IMR-90 (cell line): ENCODE results near the gene CEP78. TPM values are rescaled to one million over a fixed set of nuclear protein-coding genes. Genes with fewer than 3 reads are reported as not detected.

Experiments used
- ATAC-seq: fragments of 200-7000 bp; cut with Tn5 transposase; 2 replicates; pipeline ENCODE4 v1.9.1; 2020; ENCODE audit warnings: low read depth, mild to moderate bottlenecking, moderate library complexity
- BruUV-seq: library from RNA; stranded (reverse); fragments of 400-500 nt; replicated peaks from 2 replicates; lab custom pipeline; 2021; lab: Mats Ljungman, UMichigan
- CTCF ChIA-PET: fragments of 300-600 bp; formaldehyde crosslinking; extraction: SDS; loops from one replicate; lab custom pipeline; 2021; ENCODE audit warnings: antibody characterized with exemption; lab: Yijun Ruan, JAX
- POLR2A ChIA-PET: fragments of 300-600 bp; sonication (Branson Sonifier 250); formaldehyde crosslinking; loops from one replicate; lab custom pipeline; 2022; ENCODE audit warnings: antibody characterized with exemption; ENCODE audit not compliant: unreplicated experiment; lab: Charles Lee
- DNase-seq: peaks from one replicate; pipeline ENCODE4 v3.0.0; 2013
- H2AFZ ChIP-seq: replicated peaks from 2 replicates; pipeline ENCODE3; 2013; ENCODE audit warnings: low read length, mild to moderate bottlenecking; ENCODE audit not compliant: poor library complexity
- H2AK5ac ChIP-seq: 2 replicates; pipeline ENCODE4 v1.6.1; 2013; ENCODE audit warnings: low read depth, low read length, inconsistent platforms
- H2AK9ac ChIP-seq: replicated peaks from 2 replicates; pipeline ENCODE3; 2013; ENCODE audit warnings: mild to moderate bottlenecking, low read depth, low read length, moderate library complexity; ENCODE audit not compliant: poor library complexity
- H2BK120ac ChIP-seq: 2 replicates; pipeline ENCODE4 v1.6.1; 2013; ENCODE audit warnings: low read depth, low read length, inconsistent platforms
- H2BK15ac ChIP-seq: 3 replicates; pipeline ENCODE4 v1.6.1; 2013; ENCODE audit warnings: low read depth, low read length, inconsistent platforms
- H2BK20ac ChIP-seq: 2 replicates; pipeline ENCODE4 v1.6.1; 2013; ENCODE audit warnings: low read depth, mild to moderate bottlenecking, inconsistent platforms, low read length, moderate library complexity
- H2BK5ac ChIP-seq: 2 replicates; pipeline ENCODE4 v1.6.1; 2013; ENCODE audit warnings: mild to moderate bottlenecking, low read depth, low read length, inconsistent platforms; ENCODE audit not compliant: poor library complexity, severe bottlenecking
- H3K14ac ChIP-seq: replicated peaks from 2 replicates; pipeline ENCODE4 v1.6.1; 2013; ENCODE audit warnings: low read depth, low read length, inconsistent platforms
- H3K18ac ChIP-seq: 2 replicates; pipeline ENCODE4 v1.6.1; 2013; ENCODE audit warnings: low read depth, low read length, control low read depth
- H3K23ac ChIP-seq: 2 replicates; pipeline ENCODE4 v1.6.1; 2013; ENCODE audit warnings: low read depth, low read length, inconsistent platforms
- H3K27ac ChIP-seq: 2 replicates; pipeline ENCODE4 v1.5.1; 2013; ENCODE audit warnings: mild to moderate bottlenecking, control low read depth, low read length; ENCODE audit not compliant: insufficient read depth
- H3K27me3 ChIP-seq: 2 replicates; pipeline ENCODE4 v1.6.1; 2013; ENCODE audit warnings: low read length; ENCODE audit not compliant: control insufficient read depth, insufficient read depth
- H3K36me3 ChIP-seq: 2 replicates; pipeline ENCODE4 v1.6.1; 2013; ENCODE audit warnings: low read length, mixed read lengths; ENCODE audit not compliant: control insufficient read depth, insufficient read depth
- H3K4ac ChIP-seq: 2 replicates; pipeline ENCODE4 v1.6.1; 2013; ENCODE audit warnings: low read depth, low read length, inconsistent platforms
- H3K4me1 ChIP-seq: 2 replicates; pipeline ENCODE4 v1.6.1; 2013; ENCODE audit warnings: low read length, mixed read lengths; ENCODE audit not compliant: control insufficient read depth, insufficient read depth
- H3K4me2 ChIP-seq: 2 replicates; pipeline ENCODE4 v1.6.1; 2013; ENCODE audit warnings: low read depth, mild to moderate bottlenecking, control low read depth, low read length, moderate library complexity
- H3K4me3 ChIP-seq: 2 replicates; pipeline ENCODE4 v1.5.1; 2013; ENCODE audit warnings: low read depth, mild to moderate bottlenecking, control low read depth, low read length, moderate library complexity; ENCODE audit not compliant: insufficient read depth
- H3K56ac ChIP-seq: 2 replicates; pipeline ENCODE4 v1.6.1; 2013; ENCODE audit warnings: low read length, inconsistent platforms; ENCODE audit not compliant: insufficient read depth; ENCODE audit errors: extremely low read depth
- H3K79me1 ChIP-seq, 2 experiments: 2 replicates each; pipeline ENCODE4 v1.6.1; 2013; ENCODE audit warnings: low read length in 2 of 2, inconsistent platforms in 1 of 2, low read depth in 1 of 2
- H3K9ac ChIP-seq: 2 replicates; pipeline ENCODE4 v1.6.1; 2013; ENCODE audit warnings: low read depth, low read length, control low read depth
- H3K9me1 ChIP-seq: 2 replicates; pipeline ENCODE4 v1.6.1; 2013; ENCODE audit warnings: low read length, inconsistent platforms; ENCODE audit not compliant: insufficient read depth
- H3K9me3 ChIP-seq: 2 replicates; pipeline ENCODE4 v1.6.1; 2013; ENCODE audit warnings: low read length; ENCODE audit not compliant: control insufficient read depth, insufficient read depth
- H4K20me1 ChIP-seq: 2 replicates; pipeline ENCODE4 v1.6.1; 2013; ENCODE audit warnings: low read length, inconsistent platforms; ENCODE audit not compliant: insufficient read depth
- H4K5ac ChIP-seq: 2 replicates; pipeline ENCODE4 v1.6.1; 2013; ENCODE audit warnings: mild to moderate bottlenecking, low read depth, low read length, control low read depth
- H4K8ac ChIP-seq, 2 experiments: 2 replicates each; pipeline ENCODE4 v1.6.1; 2013; ENCODE audit warnings: low read depth in 2 of 2, low read length in 2 of 2, control low read depth in 1 of 2, inconsistent platforms in 1 of 2
- H4K91ac ChIP-seq: 2 replicates; pipeline ENCODE4 v1.6.1; 2013; ENCODE audit warnings: low read depth, low read length, inconsistent platforms; ENCODE audit not compliant: insufficient read depth
- BHLHE40 ChIP-seq: fragments of 150-350 bp; IDR thresholded peaks from 2 replicates; pipeline ENCODE4 v1.6.1; 2016; ENCODE audit warnings: mild to moderate bottlenecking, low read depth, low read length
- CEBPB ChIP-seq: IDR thresholded peaks from 2 replicates; pipeline ENCODE4 v1.6.1; 2012; ENCODE audit warnings: low read depth, low read length, improper control_type of control experiment
- CHD1 ChIP-seq: IDR thresholded peaks from 2 replicates; pipeline ENCODE4 v1.6.1; 2012; ENCODE audit warnings: low read depth, low read length, improper control_type of control experiment
- CTCF ChIP-seq: conservative IDR thresholded peaks from 2 replicates; pipeline ENCODE4 v1.5.1; 2012; ENCODE audit warnings: mild to moderate bottlenecking, low read depth, low read length, improper control_type of control experiment
- FOS ChIP-seq: fragments of 150-350 bp; IDR thresholded peaks from 2 replicates; pipeline ENCODE4 v1.6.1; 2016; ENCODE audit warnings: low read depth, low read length
- MAFK ChIP-seq: IDR thresholded peaks from 2 replicates; pipeline ENCODE4 v1.6.1; 2012; ENCODE audit warnings: low read depth, low read length, improper control_type of control experiment
- MAZ ChIP-seq: IDR thresholded peaks from 2 replicates; pipeline ENCODE4 v1.6.1; 2012; ENCODE audit warnings: low read depth, mild to moderate bottlenecking, low read length, improper control_type of control experiment, moderate library complexity, borderline replicate concordance
- MXI1 ChIP-seq: IDR thresholded peaks from 2 replicates; pipeline ENCODE4 v1.6.1; 2012; ENCODE audit warnings: low read depth, mild to moderate bottlenecking, low read length, moderate library complexity, borderline replicate concordance
- NFE2L2 ChIP-seq: fragments of 150-350 bp; IDR thresholded peaks from 2 replicates; pipeline ENCODE4 v1.6.1; 2016; ENCODE audit warnings: low read depth, mild to moderate bottlenecking, low read length
- POLR2A ChIP-seq: IDR thresholded peaks from 2 replicates; pipeline ENCODE4 v1.6.1; 2012; ENCODE audit warnings: mild to moderate bottlenecking, low read depth, low read length
- RAD21 ChIP-seq: IDR thresholded peaks from 2 replicates; pipeline ENCODE4 v1.6.1; 2012; ENCODE audit warnings: low read length, improper control_type of control experiment
- RCOR1 ChIP-seq: IDR thresholded peaks from 2 replicates; pipeline ENCODE4 v1.6.1; 2012; ENCODE audit warnings: mild to moderate bottlenecking, low read length, improper control_type of control experiment; ENCODE audit not compliant: insufficient replicate concordance
- RFX5 ChIP-seq: IDR thresholded peaks from 2 replicates; pipeline ENCODE4 v1.8.0; 2012; ENCODE audit warnings: low read depth, mild to moderate bottlenecking, low read length, moderate library complexity
- SMC3 ChIP-seq: fragments of 150-350 bp; IDR thresholded peaks from 2 replicates; pipeline ENCODE4 v1.6.1; 2016; ENCODE audit warnings: low read depth, mild to moderate bottlenecking, antibody characterized with exemption, low read length, moderate library complexity
- WGBS, 2 experiments: methylation state at CpG; one replicate each; pipeline versions ENCODE4 v1.1.5 to v1.1.7; 2013; ENCODE audit warnings: missing lambda C conversion rate in 2 of 2; ENCODE audit not compliant: insufficient read length in 1 of 2; ENCODE audit errors: extremely low coverage in 2 of 2; 5-methylcytosine and 5-hydroxymethylcytosine counted together
- dilution Hi-C: fragments of 300-500 bp; cut with HindIII; formaldehyde crosslinking; loops from one replicate; pipeline ENCODE4 v1.14.3; 2018; ENCODE audit warnings: low sequenced_read_pairs; ENCODE audit not compliant: unreplicated experiment
- in situ Hi-C: fragments of 300-500 bp; cut with MboI; formaldehyde crosslinking; loops from 3 replicates; pipeline ENCODE4 v1.14.3; 2019; ENCODE audit warnings: low sequenced_read_pairs, inconsistent platforms, mixed read lengths
- intact Hi-C: fragments of 100-400 bp; cut with micrococcal nuclease; formaldehyde crosslinking; loops from 2 replicates; pipeline ENCODE4 v1.10.0; 2022
- polyA plus RNA-seq, 3 experiments: library from polyadenylated mRNA; depleted of rRNA; stranded (reverse); fragments of >200 nt; gene quantifications; 2 replicates each; pipeline ENCODE4 v1.2.3, GENCODE V29; 2012; ENCODE audit warnings: low replicate concordance in 1 of 3
- total RNA-seq: library from RNA; depleted of rRNA; stranded (reverse); fragments of >200 nt; gene quantifications from 2 replicates; pipeline ENCODE4 v1.2.3, GENCODE V29; 2012
- TF ChIP-seq, protein P1 (sequence below): fragments of 150-350 bp; IDR thresholded peaks from 2 replicates; pipeline ENCODE4 v1.6.1; 2016; ENCODE audit warnings: low read depth, mild to moderate bottlenecking, low read length, moderate library complexity, borderline replicate concordance
- TF ChIP-seq, protein P2 (sequence below): fragments of 150-350 bp; IDR thresholded peaks from 2 replicates; pipeline ENCODE4 v1.6.1; 2017; ENCODE audit warnings: mild to moderate bottlenecking, antibody characterized with exemption, low read length, low read depth

The CEP78 gene
- total and polyA plus RNA-seq, 2 of the 4 experiments (the other 2 are of a cell fraction), result 9.2 to 18.3 TPM

GRCh38 chr9:78252616-78253015, 16.7 kb downstream of the CEP78 start:
- no peak overlapping the region for H2AFZ ChIP-seq
- POLR2A ChIA-PET, result no interaction called here
- no peaks in the 10 kb centered on the region for H4K20me1 ChIP-seq
- H4K91ac ChIP-seq, result no peak overlapping the region
- CTCF ChIA-PET, result no interaction called here
- no peak overlapping the region for H3K56ac ChIP-seq
- no peak overlapping the region for H3K4me3 ChIP-seq
- H3K27me3 ChIP-seq, result no peaks in the 10 kb centered on the region
- no peak overlapping the region for H4K8ac ChIP-seq
- H3K9ac ChIP-seq, result no peak overlapping the region
- no peak overlapping the region for H2BK120ac ChIP-seq
- intact Hi-C loops, result no loop called here
- in situ Hi-C loops, result no loop called here
- no peaks in the 10 kb centered on the region for H3K36me3 ChIP-seq
- BruUV-seq, result no TSS peak
- H3K4ac ChIP-seq, result no peak overlapping the region
- TF ChIP-seq FOS (no peak), SMC3 (no peak), CTCF (no peak), RCOR1 (no peak), RAD21 (no peak), NFE2L2 (no peak), MXI1 (no peak), MAFK (no peak), MAZ (no peak), POLR2A (no peak), BHLHE40 (no peak), CHD1 (no peak), CEBPB (no peak), RFX5 (no peak)
- TF ChIP-seq, protein P1, sequence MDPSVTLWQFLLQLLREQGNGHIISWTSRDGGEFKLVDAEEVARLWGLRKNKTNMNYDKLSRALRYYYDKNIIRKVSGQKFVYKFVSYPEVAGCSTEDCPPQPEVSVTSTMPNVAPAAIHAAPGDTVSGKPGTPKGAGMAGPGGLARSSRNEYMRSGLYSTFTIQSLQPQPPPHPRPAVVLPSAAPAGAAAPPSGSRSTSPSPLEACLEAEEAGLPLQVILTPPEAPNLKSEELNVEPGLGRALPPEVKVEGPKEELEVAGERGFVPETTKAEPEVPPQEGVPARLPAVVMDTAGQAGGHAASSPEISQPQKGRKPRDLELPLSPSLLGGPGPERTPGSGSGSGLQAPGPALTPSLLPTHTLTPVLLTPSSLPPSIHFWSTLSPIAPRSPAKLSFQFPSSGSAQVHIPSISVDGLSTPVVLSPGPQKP, result no peak
- TF ChIP-seq, protein P2, sequence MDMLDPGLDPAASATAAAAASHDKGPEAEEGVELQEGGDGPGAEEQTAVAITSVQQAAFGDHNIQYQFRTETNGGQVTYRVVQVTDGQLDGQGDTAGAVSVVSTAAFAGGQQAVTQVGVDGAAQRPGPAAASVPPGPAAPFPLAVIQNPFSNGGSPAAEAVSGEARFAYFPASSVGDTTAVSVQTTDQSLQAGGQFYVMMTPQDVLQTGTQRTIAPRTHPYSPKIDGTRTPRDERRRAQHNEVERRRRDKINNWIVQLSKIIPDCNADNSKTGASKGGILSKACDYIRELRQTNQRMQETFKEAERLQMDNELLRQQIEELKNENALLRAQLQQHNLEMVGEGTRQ, result no peak
- no peak overlapping the region for H2AK9ac ChIP-seq
- H2BK15ac ChIP-seq, result no peak overlapping the region
- H2BK5ac ChIP-seq, result no peak overlapping the region
- H2AK5ac ChIP-seq, result no peak overlapping the region
- dilution Hi-C loops, result no loop called here
- no peak overlapping the region for H3K27ac ChIP-seq
- H2BK20ac ChIP-seq, result no peak overlapping the region
- WGBS, 2 experiments, result no CpG with 5 or more reads among the region's 1 CpG
- H3K23ac ChIP-seq, result no peak overlapping the region
- no peak for ATAC-seq
- H4K5ac ChIP-seq, result no peak overlapping the region
- no peaks in the 10 kb centered on the region for H3K9me3 ChIP-seq
- no peak overlapping the region for H3K14ac ChIP-seq
- DNase-seq, result no peak
- H3K4me1 ChIP-seq, result no peaks in the 10 kb centered on the region
- H3K18ac ChIP-seq, result no peak overlapping the region
- no peak overlapping the region for H3K4me2 ChIP-seq
- no peaks in the 10 kb centered on the region for H3K79me1 ChIP-seq
- no peaks in the 10 kb centered on the region for H3K9me1 ChIP-seq
